22Rv1 (cell line): Measurements from ENCODE around the gene CRYGC.

Experiments
- H3K27ac ChIP-seq: fragments of 450-650 bp; 2 replicates; pipeline ENCODE4 v1.5.1; 2017
- CTCF ChIP-seq: fragments of 450-650 bp; IDR thresholded peaks from 2 replicates; pipeline ENCODE4 v1.5.1; 2017; ENCODE audit warnings: mild to moderate bottlenecking
- ZFX ChIP-seq: fragments of 450-650 bp; IDR thresholded peaks from 2 replicates; pipeline ENCODE4 v1.6.1; 2017; ENCODE audit warnings: antibody characterized with exemption, borderline replicate concordance

The CRYGC gene

DNA sequence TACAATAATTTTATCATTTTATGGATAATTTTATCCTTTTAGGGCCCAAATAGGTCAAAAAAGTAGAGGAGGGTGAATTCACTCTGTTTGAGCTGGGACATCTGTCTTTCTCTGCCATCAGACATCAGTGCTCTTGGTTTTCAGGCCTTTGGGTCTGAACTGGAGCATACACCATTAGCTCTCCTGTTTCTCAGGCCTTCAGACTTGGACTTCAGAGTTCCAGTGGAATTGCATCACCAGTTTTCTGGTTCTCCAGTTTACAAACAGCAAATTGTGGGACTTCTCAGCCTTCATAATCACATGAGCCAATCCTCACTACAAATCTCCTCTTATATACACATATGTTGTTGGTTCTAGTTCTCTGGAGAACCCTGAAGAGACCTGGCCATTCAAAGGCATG lies 39.2 kb downstream of the CRYGC start:
- TF ChIP-seq ZFX (no peak), CTCF (no peak)

GRCh38 chr2:208086029-208086428 lies 43.6 kb downstream of the CRYGC start:
- no peak overlapping the region for H3K27ac ChIP-seq
- TF ChIP-seq ZFX (no peak), CTCF (no peak)

More for the DNA sequence above, 39.2 kb downstream of the CRYGC start:
- H3K27ac ChIP-seq = no peak overlapping the region

DNA sequence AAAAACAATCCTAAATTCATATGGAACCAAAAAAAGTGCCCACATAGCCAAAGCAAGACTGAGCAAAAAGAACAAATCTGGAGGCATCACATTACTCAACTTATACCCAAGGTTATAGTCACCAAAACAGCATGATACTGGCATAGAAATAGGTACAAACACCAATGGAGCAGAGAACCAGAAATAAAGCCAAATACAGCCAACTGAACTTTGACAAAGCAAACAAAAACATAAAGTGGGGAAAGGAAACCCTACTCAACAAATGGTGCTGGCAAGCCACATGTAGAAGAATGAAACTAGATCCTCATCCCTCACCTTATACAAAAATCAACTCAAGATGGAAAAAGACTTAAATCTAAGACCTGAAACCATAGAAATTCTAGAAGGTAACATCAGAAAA lies 45.8 kb downstream of the CRYGC start:
- H3K27ac ChIP-seq = no peak overlapping the region
- TF ChIP-seq CTCF (no peak), ZFX (no peak)
